ENCODE results near the gene SCN3A.

DNA sequence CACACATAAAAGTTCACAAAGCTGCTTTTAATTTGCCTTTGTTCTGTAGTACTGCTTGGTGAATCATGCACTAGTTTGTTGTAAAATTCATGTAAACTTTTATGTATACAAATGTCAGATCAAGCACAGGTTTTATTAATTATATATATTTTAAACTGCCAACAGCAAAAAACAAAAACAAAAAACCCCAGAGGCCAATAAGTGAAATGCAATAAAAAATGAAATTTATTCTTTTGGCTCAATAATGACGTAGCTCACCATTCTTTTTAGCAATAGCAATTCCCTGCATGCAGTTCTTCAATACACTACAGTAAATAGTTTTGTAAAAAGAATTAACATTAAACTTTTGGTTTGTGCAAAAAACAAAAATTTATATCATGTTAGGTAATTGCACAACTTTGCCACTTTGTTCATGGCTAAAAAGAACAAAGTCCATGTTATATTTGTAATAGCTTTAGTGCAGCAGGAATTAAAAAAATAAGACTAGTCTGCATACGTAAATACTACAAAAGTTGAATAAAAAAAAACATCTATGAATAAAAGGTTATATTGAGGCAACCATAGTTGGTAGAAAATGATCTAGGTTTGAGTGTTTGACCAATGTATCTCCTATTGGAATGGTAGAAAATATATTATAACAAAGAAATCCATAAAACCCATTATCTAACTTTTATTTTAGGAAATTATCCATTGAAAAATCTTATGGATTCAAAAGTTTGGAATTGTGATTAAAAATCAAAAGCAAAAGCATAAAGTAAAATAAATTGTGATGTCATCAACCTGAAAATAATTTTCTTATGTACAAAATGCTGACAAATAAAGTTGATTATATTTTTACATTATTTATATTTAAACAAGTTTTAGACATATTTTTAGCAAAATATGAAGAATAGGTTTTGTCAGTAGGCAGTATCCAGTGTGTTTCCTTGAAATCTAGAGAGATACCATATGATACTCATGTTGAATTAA is 115.6 kb downstream of the SCN3A start:
- no peak for TF ChIP-seq ZNF263 (CRISPR knock-in tag; IDR thresholded peaks at IDR 0.05; ENCODE audit: borderline replicate concordance)
- TF ChIP-seq, protein P1, sequence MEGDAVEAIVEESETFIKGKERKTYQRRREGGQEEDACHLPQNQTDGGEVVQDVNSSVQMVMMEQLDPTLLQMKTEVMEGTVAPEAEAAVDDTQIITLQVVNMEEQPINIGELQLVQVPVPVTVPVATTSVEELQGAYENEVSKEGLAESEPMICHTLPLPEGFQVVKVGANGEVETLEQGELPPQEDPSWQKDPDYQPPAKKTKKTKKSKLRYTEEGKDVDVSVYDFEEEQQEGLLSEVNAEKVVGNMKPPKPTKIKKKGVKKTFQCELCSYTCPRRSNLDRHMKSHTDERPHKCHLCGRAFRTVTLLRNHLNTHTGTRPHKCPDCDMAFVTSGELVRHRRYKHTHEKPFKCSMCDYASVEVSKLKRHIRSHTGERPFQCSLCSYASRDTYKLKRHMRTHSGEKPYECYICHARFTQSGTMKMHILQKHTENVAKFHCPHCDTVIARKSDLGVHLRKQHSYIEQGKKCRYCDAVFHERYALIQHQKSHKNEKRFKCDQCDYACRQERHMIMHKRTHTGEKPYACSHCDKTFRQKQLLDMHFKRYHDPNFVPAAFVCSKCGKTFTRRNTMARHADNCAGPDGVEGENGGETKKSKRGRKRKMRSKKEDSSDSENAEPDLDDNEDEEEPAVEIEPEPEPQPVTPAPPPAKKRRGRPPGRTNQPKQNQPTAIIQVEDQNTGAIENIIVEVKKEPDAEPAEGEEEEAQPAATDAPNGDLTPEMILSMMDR (IDR thresholded peaks at IDR 0.05 in 2 of 3, conservative IDR thresholded peaks at IDR 0.05 in 1 of 3; ENCODE audit: insufficient read depth in 2 of 3, low read depth in 1 of 3, low read length in 3 of 3), result no peak
